Activated CD8-positive, alpha-beta memory T cell treated with anti-CD3 and anti-CD28 coated beads, Interleukin-2, amount 10 ng/mL, durations not matched to agents 7 days and 5 days (primary cell): ENCODE results near the gene KCNA2. TPM values are rescaled to one million over a fixed set of nuclear protein-coding genes. Genes with fewer than 3 reads are reported as not detected.
A peak's percentile ranks its signal among the peaks of the same experiment; 100 is the strongest.

Experiments
- ATAC-seq: fragments of 150-1000 bp; cut with Tn5 transposase; one replicate; pipeline ENCODE4 v1.10.0; 2021; ENCODE audit warnings: moderate library complexity
- CTCF ChIA-PET: fragments of 350-600 bp; sonication (Branson Sonifier 250); formaldehyde crosslinking; loops from one replicate; lab custom pipeline; 2021; ENCODE audit warnings: antibody characterized with exemption; lab: Charles Lee
- DNase-seq: peaks from one replicate; pipeline ENCODE4 v3.0.0-alpha.2; 2020
- H3K27ac Mint-ChIP-seq: one replicate; pipeline ENCODE4 v1.8.0; 2021; ENCODE audit warnings: mild to moderate bottlenecking, mixed read lengths
- H3K27me3 Mint-ChIP-seq: one replicate; pipeline ENCODE4 v1.8.0; 2021; ENCODE audit warnings: mixed read lengths
- H3K36me3 Mint-ChIP-seq: one replicate; pipeline ENCODE4 v1.8.0; 2021; ENCODE audit warnings: mild to moderate bottlenecking, mixed read lengths
- H3K4me1 Mint-ChIP-seq: one replicate; pipeline ENCODE4 v1.8.0; 2021; ENCODE audit warnings: mixed read lengths
- H3K4me3 Mint-ChIP-seq: one replicate; pipeline ENCODE4 v1.8.0; 2021; ENCODE audit warnings: mild to moderate bottlenecking, moderate library complexity, mixed read lengths
- H3K9me3 Mint-ChIP-seq: one replicate; pipeline ENCODE4 v1.8.0; 2022; ENCODE audit warnings: low read depth, mixed read lengths
- total RNA-seq, 2 experiments: library from RNA; stranded (reverse); gene quantifications; one replicate each; pipeline ENCODE4 v1.2.3, GENCODE V29; 2021

KCNA2 gene
- total RNA-seq, 2 experiments from 2014 or later = 2.4 to 3.7 TPM

- ATAC-seq = no peak
- Mint-ChIP-seq H3K27me3 (no peaks in the 10 kb centered on the region), H3K36me3 (peaks cover 10% of the 10 kb centered on the region), H3K4me3 (peak overlapping the region; percentile 58), H3K4me1 (peaks cover 38% of the 10 kb centered on the region), H3K9me3 (peaks cover 4% of the 10 kb centered on the region), H3K27ac (peak overlapping the region; percentile 94)
- CTCF ChIA-PET = interaction anchor here (0.9 to 6.6 kb wide), 10 partner anchors 10 to 150 kb away, joined by 3 to 90 read pairs (median 6); no protein-coding TSS in a partner anchor
- no peak for DNase-seq
These were observed 30.2 kb upstream of the KCNA2 start for GRCh38 chr1:110636149-110636935.

GRCh38 chr1:110635434-110635833 lies 29.3 kb upstream of the KCNA2 start:
- Mint-ChIP-seq H3K27me3 (no peaks in the 10 kb centered on the region), H3K9me3 (peaks cover 4% of the 10 kb centered on the region), H3K4me3 (peak overlapping the region; percentile 58), H3K4me1 (peaks cover 34% of the 10 kb centered on the region), H3K36me3 (peaks cover 8% of the 10 kb centered on the region), H3K27ac (peak overlapping the region; percentile 94)
- DNase-seq (no peak), ATAC-seq (no peak)
- CTCF ChIA-PET = interaction anchor here (1.0 to 6.6 kb wide), 9 partner anchors 11 to 357 kb away, joined by 3 to 90 read pairs (median 6); no protein-coding TSS in a partner anchor

- H3K27me3 Mint-ChIP-seq = no peaks in the 10 kb centered on the region
- peak overlapping the region; percentile 58 for H3K4me3 Mint-ChIP-seq
- peaks cover 27% of the 10 kb centered on the region for H3K4me1 Mint-ChIP-seq
- DNase-seq = peak; percentile 79
- peak; percentile 28 for ATAC-seq
- H3K9me3 Mint-ChIP-seq = no peaks in the 10 kb centered on the region
- CTCF ChIA-PET = interaction anchor here (0.7 to 6.6 kb wide), 12 partner anchors 8 to 703 kb away, joined by 3 to 90 read pairs (median 6); no protein-coding TSS in a partner anchor
- peaks cover 3% of the 10 kb centered on the region for H3K36me3 Mint-ChIP-seq
- H3K27ac Mint-ChIP-seq = peak overlapping the region; percentile 94
These were observed 28.5 kb upstream of the KCNA2 start for GRCh38 chr1:110634455-110635311.

GRCh38 chr1:110634086-110634454 lies 27.9 kb upstream of the KCNA2 start:
- DNase-seq (no peak), ATAC-seq (no peak)
- peaks cover 26% of the 10 kb centered on the region for H3K4me1 Mint-ChIP-seq
- H3K27ac Mint-ChIP-seq = peak overlapping the region; percentile 94
- H3K4me3 Mint-ChIP-seq = peak overlapping the region; percentile 58
- CTCF ChIA-PET = interaction anchor here (1.3 to 6.6 kb wide), 9 partner anchors 9 to 358 kb away, joined by 3 to 90 read pairs (median 7); no protein-coding TSS in a partner anchor
- H3K36me3 Mint-ChIP-seq = peaks cover 7% of the 10 kb centered on the region
- H3K27me3 Mint-ChIP-seq = no peaks in the 10 kb centered on the region
- no peaks in the 10 kb centered on the region for H3K9me3 Mint-ChIP-seq

GRCh38 chr1:110633646-110634030 lies 27.5 kb upstream of the KCNA2 start:
- no peak for DNase-seq
- H3K9me3 Mint-ChIP-seq = no peaks in the 10 kb centered on the region
- no peak for ATAC-seq
- CTCF ChIA-PET = interaction anchor here (1.9 to 6.6 kb wide), 2 partner anchors 9 to 13 kb away, joined by 7 to 90 read pairs; no protein-coding TSS in a partner anchor
- H3K4me3 Mint-ChIP-seq = peak overlapping the region; percentile 53
- H3K4me1 Mint-ChIP-seq = peaks cover 25% of the 10 kb centered on the region
- H3K27ac Mint-ChIP-seq = peak overlapping the region; percentile 94
- peaks cover 10% of the 10 kb centered on the region for H3K36me3 Mint-ChIP-seq
- no peaks in the 10 kb centered on the region for H3K27me3 Mint-ChIP-seq

- Mint-ChIP-seq H3K9me3 (no peaks in the 10 kb centered on the region), H3K4me3 (no peak overlapping the region), H3K4me1 (peaks cover 24% of the 10 kb centered on the region), H3K27me3 (no peaks in the 10 kb centered on the region), H3K27ac (no peak overlapping the region), H3K36me3 (peaks cover 21% of the 10 kb centered on the region)
- no peak for ATAC-seq
- DNase-seq = no peak
- CTCF ChIA-PET = interaction anchor here (1.2 to 4.8 kb wide), 8 partner anchors 10 to 155 kb away, joined by 3 to 53 read pairs (median 29); partner anchors contain the start of gene KCNA3
These were observed 25.9 kb upstream of the KCNA2 start for GRCh38 chr1:110631836-110632620.

- ATAC-seq = peak; percentile 84
- no peaks in the 10 kb centered on the region for H3K9me3 Mint-ChIP-seq
- CTCF ChIA-PET = interaction anchor here (0.7 to 4.8 kb wide), 15 partner anchors 9 to 242 kb away, joined by 3 to 53 read pairs (median 10); partner anchors contain the start of genes CD53 and KCNA3
These were observed 24.9 kb upstream of the KCNA2 start for GRCh38 chr1:110630839-110631663.

GRCh38 chr1:110628323-110629105 lies 22.4 kb upstream of the KCNA2 start:
- Mint-ChIP-seq H3K27me3 (no peaks in the 10 kb centered on the region), H3K36me3 (peaks cover 37% of the 10 kb centered on the region), H3K27ac (no peak overlapping the region), H3K4me3 (no peak overlapping the region), H3K4me1 (peaks cover 38% of the 10 kb centered on the region), H3K9me3 (no peaks in the 10 kb centered on the region)
- CTCF ChIA-PET = interaction anchor here (1.2 to 4.8 kb wide), 10 partner anchors 9 to 153 kb away, joined by 3 to 53 read pairs (median 19); partner anchors contain the start of gene KCNA3
- peak; percentile 37 for DNase-seq
- ATAC-seq = no peak

More at GRCh38 chr1:110630839-110631663, 24.9 kb upstream of the KCNA2 start:
- Mint-ChIP-seq H3K27me3 (no peaks in the 10 kb centered on the region), H3K36me3 (peaks cover 26% of the 10 kb centered on the region), H3K27ac (no peak overlapping the region), H3K4me3 (no peak overlapping the region), H3K4me1 (peaks cover 33% of the 10 kb centered on the region)
- DNase-seq = peak; percentile 95

GRCh38 chr1:110627764-110628163 lies 21.6 kb upstream of the KCNA2 start:
- DNase-seq = no peak
- Mint-ChIP-seq H3K36me3 (peaks cover 42% of the 10 kb centered on the region), H3K27ac (no peak overlapping the region), H3K27me3 (no peaks in the 10 kb centered on the region), H3K9me3 (no peaks in the 10 kb centered on the region), H3K4me1 (peaks cover 38% of the 10 kb centered on the region), H3K4me3 (no peak overlapping the region)
- CTCF ChIA-PET = interaction anchor here (1.5 to 2.9 kb wide), 2 partner anchors 11 to 41 kb away, joined by 3 to 11 read pairs; no protein-coding TSS in a partner anchor
- no peak for ATAC-seq

- Mint-ChIP-seq H3K36me3 (peaks cover 44% of the 10 kb centered on the region), H3K4me3 (no peak overlapping the region), H3K9me3 (no peaks in the 10 kb centered on the region), H3K27me3 (no peaks in the 10 kb centered on the region), H3K27ac (peak overlapping the region; percentile 66), H3K4me1 (peaks cover 38% of the 10 kb centered on the region)
- ATAC-seq (no peak), DNase-seq (peak; percentile 47)
- CTCF ChIA-PET = interaction anchor here (1.2 to 1.6 kb wide), 6 partner anchors 10 to 157 kb away, joined by 3 to 5 read pairs (median 4); no protein-coding TSS in a partner anchor
These were observed 20.7 kb upstream of the KCNA2 start for GRCh38 chr1:110626889-110627288.

GRCh38 chr1:110620686-110621085 lies 14.5 kb upstream of the KCNA2 start:
- CTCF ChIA-PET = interaction anchor here (1.1 to 10.3 kb wide), 18 partner anchors 10 to 175 kb away, joined by 3 to 243 read pairs (median 15); partner anchors contain the start of genes KCNA2 and KCNA3
- Mint-ChIP-seq H3K27ac (peak overlapping the region; percentile 93), H3K4me3 (no peak overlapping the region), H3K27me3 (no peaks in the 10 kb centered on the region), H3K4me1 (peaks cover 44% of the 10 kb centered on the region), H3K9me3 (no peaks in the 10 kb centered on the region), H3K36me3 (peaks cover 32% of the 10 kb centered on the region)
- ATAC-seq (no peak), DNase-seq (peak; percentile 40)
